Mesenchymal stem cell (in vitro differentiated cells and primary cell): Measurements from ENCODE around the gene MVK.

Experiments used
- DNase-seq: peaks from one replicate; pipeline ENCODE4 v3.0.0-alpha.2; 2013
- H2AFZ ChIP-seq: one replicate; pipeline ENCODE4 v1.6.1; 2013; ENCODE audit warnings: low read depth, mild to moderate bottlenecking, control low read depth, inconsistent platforms, low read length, moderate library complexity
- H2AK5ac ChIP-seq: 2 replicates; pipeline ENCODE4 v1.6.1; 2013; ENCODE audit warnings: low read length, moderate library complexity, mild to moderate bottlenecking, inconsistent platforms; ENCODE audit not compliant: severe bottlenecking
- H2BK120ac ChIP-seq: one replicate; pipeline ENCODE4 v1.6.1; 2013; ENCODE audit warnings: low read depth, mild to moderate bottlenecking, inconsistent platforms, low read length, moderate library complexity
- H2BK12ac ChIP-seq, 2 experiments: one replicate each; pipeline ENCODE4 v1.6.1; 2013; ENCODE audit warnings: inconsistent platforms in 2 of 2, low read length in 2 of 2, mild to moderate bottlenecking in 2 of 2, moderate library complexity in 2 of 2, control low read depth in 1 of 2
- H2BK15ac ChIP-seq: one replicate; pipeline ENCODE4 v1.6.1; 2013; ENCODE audit warnings: mild to moderate bottlenecking, low read depth, inconsistent platforms; ENCODE audit not compliant: poor library complexity, severe bottlenecking
- H2BK5ac ChIP-seq: 2 replicates; pipeline ENCODE4 v1.6.1; 2013; ENCODE audit warnings: low read depth, mild to moderate bottlenecking, low read length, control low read depth, inconsistent platforms; ENCODE audit not compliant: poor library complexity, severe bottlenecking
- H3K14ac ChIP-seq, 2 experiments: one replicate each; pipeline ENCODE4 v1.6.1; 2013; ENCODE audit warnings: inconsistent platforms in 2 of 2, low read length in 2 of 2, control low read depth in 1 of 2, mild to moderate bottlenecking in 1 of 2, moderate library complexity in 1 of 2
- H3K18ac ChIP-seq, 2 experiments: one replicate each; pipeline ENCODE4 v1.6.1; 2013; ENCODE audit warnings: inconsistent platforms in 2 of 2, low read length in 2 of 2, control low read depth in 1 of 2, low read depth in 1 of 2, mild to moderate bottlenecking in 1 of 2
- H3K23ac ChIP-seq, 2 experiments: one replicate each; pipeline ENCODE4 v1.6.1; 2013; ENCODE audit warnings: inconsistent platforms in 2 of 2, low read length in 2 of 2, mild to moderate bottlenecking in 2 of 2, moderate library complexity in 2 of 2, control low read depth in 1 of 2
- H3K27ac ChIP-seq: 2 replicates; pipeline ENCODE4 v1.5.1; 2013; ENCODE audit warnings: mild to moderate bottlenecking, moderate library complexity, low read length, control low read depth, inconsistent platforms; ENCODE audit not compliant: poor library complexity, severe bottlenecking
- H3K27me3 ChIP-seq, 2 experiments: 2 replicates each; pipeline versions ENCODE4 v1.6.1 to v1.7.0; 2013; ENCODE audit warnings: low read length in 2 of 2, mild to moderate bottlenecking in 2 of 2, moderate library complexity in 2 of 2, control low read depth in 1 of 2, inconsistent platforms in 1 of 2; ENCODE audit not compliant: control insufficient read depth in 1 of 2, insufficient read depth in 1 of 2
- H3K36me3 ChIP-seq, 2 experiments: 2 replicates each; pipeline versions ENCODE4 v1.6.1 to v1.7.0; 2013; ENCODE audit warnings: low read length in 2 of 2, control low read depth in 1 of 2, inconsistent platforms in 1 of 2, low read depth in 1 of 2, mild to moderate bottlenecking in 1 of 2; ENCODE audit not compliant: insufficient read depth in 2 of 2, control insufficient read depth in 1 of 2
- H3K4ac ChIP-seq, 2 experiments: one replicate each; pipeline ENCODE4 v1.6.1; 2013; ENCODE audit warnings: inconsistent platforms in 2 of 2, low read length in 2 of 2, mild to moderate bottlenecking in 2 of 2, moderate library complexity in 2 of 2, control low read depth in 1 of 2, low read depth in 1 of 2
- H3K4me1 ChIP-seq: 2 replicates; pipeline ENCODE4 v1.6.1; 2013; ENCODE audit warnings: low read depth, low read length, control low read depth; ENCODE audit not compliant: control insufficient read depth, insufficient read depth
- H3K4me2 ChIP-seq: 2 replicates; pipeline ENCODE4 v1.6.1; 2013; ENCODE audit warnings: low read length, mild to moderate bottlenecking, inconsistent platforms; ENCODE audit not compliant: poor library complexity, severe bottlenecking
- H3K4me3 ChIP-seq, 2 experiments: 2 replicates each; pipeline versions ENCODE4 v1.5.1 to v1.7.0; 2013; ENCODE audit warnings: low read length in 2 of 2, mild to moderate bottlenecking in 2 of 2, control low read depth in 1 of 2, low read depth in 1 of 2; ENCODE audit not compliant: insufficient read depth in 1 of 2
- H3K79me1 ChIP-seq: replicated peaks from 2 replicates; pipeline ENCODE4 v1.6.1; 2013; ENCODE audit warnings: mild to moderate bottlenecking, control low read depth, low read length, inconsistent platforms; ENCODE audit not compliant: poor library complexity, severe bottlenecking
- H3K9ac ChIP-seq: 2 replicates; pipeline ENCODE4 v1.7.0; 2013; ENCODE audit warnings: mild to moderate bottlenecking, low read length, moderate library complexity
- H3K9me3 ChIP-seq: 2 replicates; pipeline ENCODE4 v1.7.0; 2013; ENCODE audit warnings: mild to moderate bottlenecking, low read length; ENCODE audit not compliant: control insufficient read depth
- H4K8ac ChIP-seq: one replicate; pipeline ENCODE4 v1.6.1; 2013; ENCODE audit warnings: inconsistent platforms, mild to moderate bottlenecking, low read length, moderate library complexity
- H4K91ac ChIP-seq: one replicate; pipeline ENCODE4 v1.6.1; 2013; ENCODE audit warnings: mild to moderate bottlenecking, low read length, inconsistent platforms
- WGBS: methylation state at CpG from one replicate; pipeline ENCODE4 v1.1.7; 2013; ENCODE audit warnings: mixed read lengths; 5-methylcytosine and 5-hydroxymethylcytosine counted together

MVK gene

GRCh38 chr12:109588461-109589239 is 15.1 kb downstream of the MVK start:
- H3K27me3 ChIP-seq, result no peaks in the 10 kb centered on the region
- H2AK5ac ChIP-seq, result no peak overlapping the region
- no peak overlapping the region for H2AFZ ChIP-seq
- peaks cover 54 to 61% of the 10 kb centered on the region in 2 experiments for H3K36me3 ChIP-seq
- H3K9me3 ChIP-seq, result no peaks in the 10 kb centered on the region
- no peak overlapping the region for H4K8ac ChIP-seq
- DNase-seq, result no peak
- no peak overlapping the region for H3K27ac ChIP-seq
- H2BK15ac ChIP-seq, result no peak overlapping the region
- H2BK120ac ChIP-seq, result no peak overlapping the region
- H4K91ac ChIP-seq, result no peak overlapping the region
- H3K14ac ChIP-seq, result no peak overlapping the region
- H3K4me1 ChIP-seq, result peaks cover 4% of the 10 kb centered on the region
- no peak overlapping the region for H2BK12ac ChIP-seq
- H2BK5ac ChIP-seq, result no peak overlapping the region
- whole genome bisulfite sequencing, result 97% methylated on average over 26 of the region's 26 CpGs
- H3K18ac ChIP-seq, result no peak overlapping the region
- no peaks in the 10 kb centered on the region for H3K79me1 ChIP-seq
- H3K4me3 ChIP-seq, result no peak overlapping the region
- no peak overlapping the region for H3K4me2 ChIP-seq
- no peak overlapping the region for H3K23ac ChIP-seq
- no peak overlapping the region for H3K4ac ChIP-seq
- no peak overlapping the region for H3K9ac ChIP-seq

DNA sequence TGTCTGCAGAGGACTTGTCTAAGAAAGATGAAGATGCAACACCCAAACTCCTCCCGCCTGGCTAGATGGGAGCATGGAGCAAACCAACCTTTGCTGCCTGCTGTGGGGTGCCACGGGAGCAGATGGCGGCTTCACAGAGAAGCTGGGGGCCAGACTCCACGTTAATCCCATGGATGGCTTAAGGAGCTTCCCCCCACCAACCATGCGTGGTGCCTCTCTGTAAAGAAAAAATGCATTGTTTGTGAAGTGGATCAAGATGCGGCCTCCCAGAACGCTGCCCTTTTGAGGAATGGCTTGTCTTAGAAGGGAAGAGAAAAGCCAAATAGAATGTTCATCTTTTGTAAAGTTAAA is 15.6 kb downstream of the MVK start:
- Histone ChIP-seq H3K9ac (no peak overlapping the region), H2BK12ac (no peak overlapping the region), H3K4ac (no peak overlapping the region), H3K18ac (no peak overlapping the region), H3K36me3 (peaks cover 49 to 61% of the 10 kb centered on the region in 2 experiments), H2AK5ac (no peak overlapping the region), H3K4me2 (no peak overlapping the region), H2BK120ac (no peak overlapping the region), H3K4me1 (peaks cover 4% of the 10 kb centered on the region), H3K27me3 (no peaks in the 10 kb centered on the region), H4K91ac (no peak overlapping the region), H3K27ac (no peak overlapping the region), H4K8ac (no peak overlapping the region), H3K23ac (no peak overlapping the region), H2BK5ac (no peak overlapping the region), H3K4me3 (no peak overlapping the region), H2BK15ac (no peak overlapping the region), H3K14ac (no peak overlapping the region), H3K79me1 (no peaks in the 10 kb centered on the region), H3K9me3 (no peaks in the 10 kb centered on the region), H2AFZ (no peak overlapping the region)
- 99% methylated on average over 7 of the region's 7 CpGs for whole genome bisulfite sequencing
- no peak for DNase-seq

DNA sequence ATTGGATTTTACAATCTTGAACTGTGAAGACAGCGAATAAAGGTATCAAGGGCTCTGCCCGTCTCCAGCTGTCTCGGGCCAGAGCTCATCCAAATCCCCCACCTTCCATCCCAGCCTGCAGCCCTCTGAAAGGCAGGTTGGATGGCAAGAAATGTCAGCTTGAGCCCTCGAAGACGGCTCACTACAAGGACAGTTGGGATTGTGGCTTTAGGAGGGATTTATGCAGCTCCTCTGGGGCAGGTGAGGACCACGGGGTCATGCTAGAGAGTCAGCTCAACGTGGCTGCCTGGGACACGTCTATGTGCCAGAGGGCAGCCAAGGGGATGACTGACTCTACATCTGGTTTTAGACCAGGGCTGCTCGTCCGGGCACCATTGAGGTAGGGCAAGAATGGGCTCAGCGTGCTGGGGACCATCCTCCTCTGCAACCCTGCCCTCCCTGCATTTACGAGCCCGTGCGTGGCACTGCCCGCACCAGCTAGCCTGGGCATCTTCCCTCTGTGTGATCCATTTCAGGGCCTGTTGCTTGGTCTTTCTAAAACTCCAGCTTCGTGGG is 16.2 kb downstream of the MVK start:
- Histone ChIP-seq H2AFZ (no peak overlapping the region), H3K79me1 (no peaks in the 10 kb centered on the region), H3K4me3 (no peak overlapping the region), H3K18ac (no peak overlapping the region), H2BK12ac (no peak overlapping the region), H2AK5ac (no peak overlapping the region), H3K9me3 (no peaks in the 10 kb centered on the region), H3K27me3 (no peaks in the 10 kb centered on the region), H3K4me2 (no peak overlapping the region), H3K9ac (no peak overlapping the region), H3K36me3 (peaks cover 51 to 64% of the 10 kb centered on the region in 2 experiments), H3K14ac (no peak overlapping the region), H2BK120ac (no peak overlapping the region), H4K91ac (no peak overlapping the region), H2BK15ac (no peak overlapping the region), H4K8ac (no peak overlapping the region), H3K4me1 (peaks cover 4% of the 10 kb centered on the region), H2BK5ac (no peak overlapping the region), H3K27ac (no peak overlapping the region), H3K23ac (no peak overlapping the region), H3K4ac (no peak overlapping the region)
- WGBS, result 97% methylated on average over 16 of the region's 16 CpGs
- no peak for DNase-seq

- Histone ChIP-seq H3K9me3 (no peaks in the 10 kb centered on the region), H3K4me2 (no peak overlapping the region), H3K14ac (no peak overlapping the region), H3K27ac (no peak overlapping the region), H3K4ac (no peak overlapping the region), H3K23ac (no peak overlapping the region), H2AK5ac (no peak overlapping the region), H3K18ac (no peak overlapping the region), H2BK12ac (no peak overlapping the region), H3K4me3 (no peak overlapping the region), H3K9ac (no peak overlapping the region), H2BK120ac (no peak overlapping the region), H3K27me3 (no peaks in the 10 kb centered on the region), H2BK15ac (no peak overlapping the region), H2BK5ac (no peak overlapping the region), H2AFZ (no peak overlapping the region), H4K8ac (no peak overlapping the region), H3K79me1 (no peaks in the 10 kb centered on the region), H3K36me3 (peaks cover 58 to 69% of the 10 kb centered on the region in 2 experiments), H3K4me1 (peaks cover 4% of the 10 kb centered on the region), H4K91ac (no peak overlapping the region)
- no peak for DNase-seq
- 99% methylated on average over 8 of the region's 8 CpGs for WGBS
Measured at GRCh38 chr12:109590566-109590965, 17.0 kb downstream of the MVK start.
